GM21390 (cell line): ENCODE data around the gene ZFP69B.

Experiments used
- ATAC-seq: cut with Tn5 transposase; IDR thresholded peaks from one replicate; pipeline ENCODE4 v1.9.1; 2021; ENCODE audit not compliant: unreplicated experiment

The ZFP69B gene

DNA sequence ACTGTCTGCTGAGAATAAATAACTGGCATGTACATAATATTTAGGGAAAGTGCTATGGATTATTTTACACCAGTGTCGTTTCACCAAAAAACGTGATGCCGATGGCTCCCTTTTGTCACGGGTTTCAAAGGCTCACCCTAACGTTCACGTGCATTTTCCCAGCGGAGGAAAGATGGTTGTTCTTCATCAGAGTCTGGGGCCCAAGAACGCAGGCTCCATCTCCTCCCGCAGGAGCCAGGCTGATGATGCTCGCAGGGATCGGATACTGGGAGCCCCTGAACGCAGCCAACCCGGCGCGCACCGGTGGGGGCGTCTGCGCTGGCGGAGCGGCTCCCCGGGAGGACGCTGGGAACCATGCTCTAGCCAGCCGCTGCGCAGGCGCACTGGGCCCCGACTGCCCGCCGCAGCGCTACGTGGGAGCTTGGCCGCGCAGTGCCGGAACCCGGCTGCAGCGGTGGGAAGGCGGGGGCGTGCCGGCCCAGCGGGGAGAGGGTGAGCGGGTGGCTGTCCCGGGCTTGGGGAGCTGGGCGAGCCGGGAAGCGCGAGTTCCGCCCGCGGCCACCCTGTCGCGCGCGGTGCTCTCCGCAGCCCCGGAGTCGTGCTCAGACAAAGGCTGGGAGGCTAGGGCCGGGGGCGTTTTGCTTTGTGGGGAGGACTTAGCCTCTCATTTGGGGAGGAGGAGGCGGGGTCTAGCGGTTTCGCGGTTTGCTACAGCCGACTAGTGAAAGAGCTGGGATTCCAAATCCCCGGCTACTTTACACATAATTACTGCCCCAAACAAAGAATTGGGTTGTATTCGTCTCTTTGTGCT is at the start of gene ZFP69B:
ZFP69B (plus strand) TSS at position 793 of the 811 bp plus-strand sequence. CDS start 486 bp downstream, outside the sequence.
- ATAC-seq: peak; percentile 73

DNA sequence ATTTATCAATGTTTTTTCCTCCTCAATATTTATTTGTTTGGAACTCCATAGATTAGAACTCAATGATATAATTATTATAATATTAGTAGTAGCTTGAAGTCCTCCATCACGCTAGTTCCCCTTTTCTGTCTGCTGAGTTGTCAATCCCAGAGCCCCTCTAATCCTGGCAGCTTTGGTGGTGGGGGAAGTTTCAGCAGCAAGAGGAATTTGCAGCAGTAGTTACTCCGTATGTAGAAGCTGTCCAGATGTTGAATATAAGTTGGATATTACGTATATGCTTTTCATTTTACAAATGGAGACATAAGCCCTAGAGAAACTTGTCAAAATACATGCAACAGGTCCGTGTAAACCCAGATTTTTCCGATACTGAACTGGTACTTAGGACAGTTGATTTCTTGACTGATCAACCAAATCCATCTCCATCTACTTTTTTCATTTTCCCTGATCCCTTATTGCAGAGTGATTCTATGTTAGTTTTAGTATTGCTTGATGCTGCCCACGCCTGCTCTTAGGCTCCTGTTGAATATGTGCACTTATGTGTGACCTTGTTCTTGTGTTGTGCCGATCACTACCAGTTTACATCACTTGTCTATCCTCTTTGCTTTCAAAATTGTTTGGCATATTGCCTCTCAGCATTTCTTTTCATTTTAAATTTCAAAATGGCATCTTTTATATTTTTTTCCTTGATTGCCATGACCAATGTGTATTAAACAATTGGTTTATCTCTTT is 48.6 kb upstream of the ZFP69B start:
- ATAC-seq: no peak

DNA sequence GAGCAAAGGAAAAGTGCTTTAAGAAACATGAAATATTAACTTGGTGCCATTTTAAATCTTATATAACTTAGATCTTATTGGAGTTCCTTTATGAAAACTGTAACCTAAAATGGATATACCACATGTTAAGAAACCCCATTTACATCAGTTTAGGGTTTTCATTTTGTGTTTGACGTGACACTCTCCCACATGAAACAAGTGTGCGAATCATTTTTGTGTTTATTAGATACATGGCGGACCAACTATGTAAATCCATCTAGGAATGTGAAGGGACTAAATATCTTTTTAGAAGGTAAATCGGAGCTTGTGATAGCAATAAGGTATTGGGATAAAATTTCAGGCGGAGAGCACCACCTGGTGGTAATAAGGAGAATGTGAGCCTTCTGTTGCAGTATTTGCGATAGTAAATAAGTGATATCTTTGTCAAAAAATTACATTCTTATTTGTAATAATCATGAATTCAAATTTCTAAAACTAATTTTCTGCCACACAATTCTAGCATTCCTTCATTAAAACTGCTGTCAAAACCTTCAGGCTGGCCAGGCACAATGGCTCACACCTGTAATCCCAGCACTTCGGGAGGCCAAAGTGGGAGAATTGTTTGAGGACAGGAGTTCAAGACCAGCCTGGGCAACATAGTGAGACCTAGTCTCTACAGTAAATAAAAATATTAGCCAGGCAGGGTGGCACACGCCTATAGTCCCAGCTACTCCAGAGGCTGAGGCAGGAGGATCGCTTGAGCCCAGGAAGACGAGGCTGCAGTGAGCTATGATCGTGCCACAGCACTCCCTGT is 45.4 kb upstream of the ZFP69B start:
- no peak for ATAC-seq

DNA sequence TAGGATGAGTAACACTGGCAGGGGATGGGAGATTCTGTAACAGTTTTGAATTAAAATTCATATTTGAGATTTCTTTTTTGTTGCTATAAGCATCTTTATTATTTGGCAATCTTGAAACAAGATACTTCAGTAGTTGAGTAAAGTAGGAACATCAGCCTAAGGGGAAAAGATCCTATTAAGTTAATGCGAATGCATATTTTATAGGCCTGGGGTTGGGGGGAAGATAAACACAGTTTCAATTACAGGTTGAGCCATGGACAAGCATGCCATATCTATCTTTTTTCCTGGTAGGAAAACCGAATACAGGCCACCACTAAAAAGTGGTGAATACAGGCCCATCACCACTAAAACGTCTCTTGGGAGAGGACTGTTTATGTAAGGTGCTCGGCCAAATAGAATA is 44.5 kb upstream of the ZFP69B start:
- ATAC-seq: no peak

DNA sequence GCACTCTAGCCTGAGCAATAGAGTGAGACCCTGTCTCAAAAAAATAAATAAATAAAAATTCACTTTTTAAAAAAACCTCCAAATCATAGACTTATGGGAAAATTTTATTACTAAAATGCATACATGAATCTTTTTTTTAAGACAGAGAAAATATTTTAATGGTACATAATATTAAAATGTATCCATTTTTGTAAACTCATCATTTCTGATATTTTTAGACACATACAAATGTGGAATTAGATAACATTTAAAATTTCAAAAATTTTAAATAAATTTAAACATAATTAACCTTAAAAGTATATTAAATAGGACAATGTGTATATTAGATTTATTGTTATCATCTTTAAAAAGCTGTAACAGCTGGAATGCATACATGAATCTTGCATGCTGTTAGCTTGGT is 42.8 kb upstream of the ZFP69B start:
- ATAC-seq: no peak

DNA sequence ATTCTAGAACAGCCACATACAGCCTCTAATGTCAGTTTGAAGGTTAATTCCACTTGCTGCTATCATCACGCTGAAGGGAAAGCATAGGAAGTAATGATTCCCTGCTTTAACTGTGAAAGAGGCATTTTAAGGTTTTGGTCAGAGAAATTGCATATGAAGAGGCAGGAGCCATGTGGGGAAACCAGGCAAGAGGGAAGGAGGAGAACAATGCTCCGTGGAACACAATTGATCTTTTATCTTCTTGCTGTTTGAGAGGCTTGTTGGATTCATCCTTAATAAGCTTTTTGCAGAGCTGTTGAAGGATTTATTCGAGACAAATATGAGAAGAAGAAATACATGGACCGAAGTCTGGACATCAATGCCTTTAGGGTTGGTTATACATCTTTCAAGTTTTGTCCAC is 40.8 kb upstream of the ZFP69B start:
- no peak for ATAC-seq

DNA sequence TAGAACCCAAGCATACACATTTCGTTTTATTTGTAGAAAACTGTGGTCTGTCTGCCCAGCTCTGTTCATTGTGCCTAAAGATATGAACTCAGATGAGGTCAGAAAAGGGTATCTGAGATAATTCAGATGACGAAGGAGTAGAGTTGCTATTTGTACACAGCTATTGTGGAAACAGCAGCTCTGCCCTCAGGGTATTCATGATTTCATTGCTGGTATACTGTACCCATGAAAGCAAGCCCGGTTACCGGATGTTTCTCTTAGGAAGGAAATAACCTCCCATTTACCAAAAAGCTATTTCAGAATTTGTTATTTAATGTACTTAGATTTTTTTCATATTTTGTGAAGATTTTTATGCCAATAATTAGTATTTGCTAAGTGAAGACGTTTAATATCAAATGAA is 39.0 kb upstream of the ZFP69B start:
- ATAC-seq: no peak

DNA sequence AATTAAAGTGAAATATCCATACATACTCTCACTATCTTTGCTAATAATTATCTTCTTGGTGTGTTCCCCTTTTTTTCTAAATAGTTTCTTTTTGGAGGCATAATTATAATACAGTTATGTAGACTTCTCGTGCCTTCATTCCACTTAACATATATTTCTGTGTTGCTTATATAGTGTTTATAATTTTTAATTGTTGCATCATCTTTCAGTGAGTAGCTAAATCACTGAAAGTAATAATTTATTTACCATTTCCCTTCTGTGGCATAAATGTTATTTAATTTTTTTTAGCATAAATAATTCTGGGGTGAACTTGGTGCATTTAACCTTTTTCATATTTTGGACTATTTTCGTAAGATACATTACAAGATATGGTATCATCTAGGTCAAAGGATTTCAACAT is 38.4 kb upstream of the ZFP69B start:
- no peak for ATAC-seq

DNA sequence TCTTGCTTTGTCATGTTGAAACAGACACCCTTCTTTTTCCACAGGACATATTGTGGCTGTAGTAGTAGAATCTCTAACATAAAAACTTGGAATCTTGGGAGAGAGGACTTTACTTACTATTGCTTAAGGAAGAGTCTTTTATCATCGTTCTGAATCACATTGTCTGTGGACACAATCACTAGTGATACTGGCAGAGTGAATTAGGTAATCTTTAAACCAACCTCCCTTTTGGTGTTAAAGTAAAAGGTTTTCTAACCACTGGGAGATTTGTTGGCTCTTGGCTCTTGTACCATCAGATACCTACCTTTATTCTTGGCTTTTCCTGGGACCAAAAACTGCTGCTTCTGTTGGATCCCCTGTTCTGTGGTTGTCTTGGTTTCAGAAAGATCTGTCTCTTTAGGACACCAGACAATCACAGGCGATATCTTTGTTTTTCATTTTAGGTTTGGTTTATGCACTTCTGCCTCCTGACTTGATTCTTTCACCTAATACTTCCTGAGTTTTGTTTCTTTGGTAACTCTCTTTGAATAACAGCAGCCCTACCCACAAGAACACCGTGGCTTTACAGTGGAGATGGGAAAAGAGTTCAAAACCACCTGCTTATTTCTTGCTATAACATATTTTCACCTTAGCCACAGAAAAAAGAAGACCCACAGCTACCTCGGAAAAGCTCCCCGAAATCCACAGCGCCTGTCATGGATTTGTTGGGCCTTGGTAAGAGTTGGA is 36.6 kb upstream of the ZFP69B start:
- ATAC-seq: no peak

DNA sequence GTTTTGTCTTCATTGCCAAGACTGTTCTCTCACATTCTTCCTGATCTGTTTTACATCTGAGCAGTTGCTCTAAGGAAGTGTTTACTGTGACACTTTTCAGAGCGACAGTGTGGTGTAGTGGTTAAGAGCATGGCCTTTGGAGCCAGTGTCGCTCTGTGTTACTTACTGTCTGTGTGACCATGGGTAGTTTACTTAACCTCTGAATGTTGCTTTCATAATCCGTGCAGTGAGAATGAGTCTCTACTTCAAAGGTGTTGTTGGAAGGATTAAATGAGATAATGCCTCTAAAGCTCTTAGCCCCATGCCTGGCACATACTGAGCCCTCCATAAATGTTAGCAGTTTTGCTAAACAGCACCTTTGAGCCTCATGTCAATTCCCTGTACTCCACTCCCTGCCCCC is 35.9 kb upstream of the ZFP69B start:
- no peak for ATAC-seq

DNA sequence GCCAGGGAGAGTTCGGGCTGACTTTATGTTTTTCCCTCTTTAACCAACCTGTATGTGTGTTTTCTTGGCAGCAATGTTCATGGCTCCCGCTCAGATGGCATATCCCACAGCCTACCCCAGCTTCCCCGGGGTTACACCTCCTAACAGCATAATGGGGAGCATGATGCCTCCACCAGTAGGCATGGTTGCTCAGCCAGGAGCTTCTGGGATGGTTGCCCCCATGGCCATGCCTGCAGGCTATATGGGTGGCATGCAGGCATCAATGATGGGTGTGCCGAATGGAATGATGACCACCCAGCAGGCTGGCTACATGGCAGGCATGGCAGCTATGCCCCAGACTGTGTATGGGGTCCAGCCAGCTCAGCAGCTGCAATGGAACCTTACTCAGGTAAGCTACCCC is 33.6 kb upstream of the ZFP69B start:
- no peak for ATAC-seq

DNA sequence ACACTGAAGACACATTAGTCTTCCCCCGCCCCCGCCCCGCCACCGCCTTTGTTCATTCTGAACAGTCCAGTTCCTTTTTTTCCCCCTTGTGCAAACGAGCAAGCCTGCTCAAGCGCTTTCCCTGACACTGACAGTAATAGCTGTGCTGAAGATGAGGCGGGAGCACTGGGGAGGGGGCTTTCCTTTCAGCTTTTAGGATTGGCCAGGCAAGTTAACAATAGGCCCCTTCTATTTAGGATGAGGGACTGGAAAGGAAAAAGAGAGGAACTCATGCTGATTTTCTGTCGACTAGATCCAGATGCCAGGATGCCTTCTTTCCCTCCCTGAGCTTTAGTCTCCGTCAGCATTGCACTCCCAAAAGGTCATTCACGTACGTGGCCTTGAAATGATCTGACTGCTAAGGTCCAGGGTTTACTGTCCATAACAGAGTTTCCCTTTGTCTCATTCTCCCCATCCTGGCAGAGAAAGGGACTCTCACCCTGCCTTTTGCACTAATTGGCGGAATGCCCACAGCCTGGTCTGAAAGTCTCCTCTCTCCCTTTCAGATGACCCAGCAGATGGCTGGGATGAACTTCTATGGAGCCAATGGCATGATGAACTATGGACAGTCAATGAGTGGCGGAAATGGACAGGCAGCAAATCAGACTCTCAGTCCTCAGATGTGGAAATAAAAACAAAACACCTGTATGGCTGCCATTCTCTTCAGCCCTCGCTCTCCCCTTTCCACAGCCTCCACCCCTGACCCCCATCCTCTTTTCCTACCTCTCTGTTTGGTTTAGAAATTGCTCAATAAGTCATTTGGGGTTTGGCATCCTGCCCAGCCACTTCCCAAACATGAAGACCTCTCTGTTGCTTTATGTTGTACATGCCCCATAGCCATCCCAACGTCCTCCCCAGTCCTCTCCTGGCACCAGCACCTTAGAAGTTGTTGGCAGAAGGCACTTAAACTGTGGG is 28.6 kb upstream of the ZFP69B start:
- ATAC-seq: no peak

DNA sequence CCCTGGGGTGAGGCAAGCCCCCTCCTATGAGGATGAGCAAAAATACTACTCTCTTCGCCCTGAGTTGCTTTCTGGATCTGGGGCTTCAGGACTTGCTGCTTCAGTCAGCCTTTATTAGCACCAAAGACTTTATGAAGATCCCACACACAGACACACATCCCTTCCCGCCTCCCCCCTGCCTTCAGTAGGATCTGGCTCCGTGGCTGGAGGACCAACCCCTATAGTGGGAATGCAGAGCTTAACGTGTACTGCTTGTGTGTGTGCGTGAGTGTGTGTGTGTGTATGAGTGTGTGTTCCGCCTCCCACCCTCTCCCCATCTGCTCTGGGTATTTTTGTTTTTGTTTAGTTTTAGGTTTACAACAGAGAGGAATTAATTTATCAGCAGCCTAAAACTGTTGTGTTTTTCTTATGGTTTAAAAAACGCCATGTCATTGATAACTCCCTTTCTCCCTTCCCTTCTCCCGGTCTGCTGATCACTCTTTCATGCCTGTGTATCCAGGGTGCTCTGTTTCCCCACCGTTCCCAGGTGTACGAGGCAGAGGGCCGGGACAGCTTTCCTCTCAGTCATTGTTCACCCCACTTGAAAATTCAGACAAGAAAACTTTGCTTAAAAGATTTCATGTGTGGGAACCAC is 27.5 kb upstream of the ZFP69B start:
- ATAC-seq: no peak

DNA sequence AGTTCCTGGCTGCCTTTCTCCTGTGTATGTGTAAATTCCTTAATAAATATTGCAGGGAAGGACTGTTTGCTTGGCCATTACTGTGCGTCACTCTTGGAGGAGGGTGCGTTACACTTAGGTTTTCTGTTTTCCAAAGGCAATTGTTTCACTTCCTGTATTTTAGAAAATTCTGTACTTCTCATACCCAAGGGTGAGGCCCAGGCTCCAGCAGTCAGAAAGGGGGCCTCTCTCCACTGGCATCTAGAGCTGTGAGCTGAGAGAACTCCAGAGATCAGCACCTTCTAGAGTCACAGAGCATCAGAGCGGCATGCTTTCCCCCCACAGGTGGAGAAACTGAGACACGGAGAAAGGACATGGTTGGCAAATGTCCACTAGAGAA is 27.0 kb upstream of the ZFP69B start:
- ATAC-seq: no peak

DNA sequence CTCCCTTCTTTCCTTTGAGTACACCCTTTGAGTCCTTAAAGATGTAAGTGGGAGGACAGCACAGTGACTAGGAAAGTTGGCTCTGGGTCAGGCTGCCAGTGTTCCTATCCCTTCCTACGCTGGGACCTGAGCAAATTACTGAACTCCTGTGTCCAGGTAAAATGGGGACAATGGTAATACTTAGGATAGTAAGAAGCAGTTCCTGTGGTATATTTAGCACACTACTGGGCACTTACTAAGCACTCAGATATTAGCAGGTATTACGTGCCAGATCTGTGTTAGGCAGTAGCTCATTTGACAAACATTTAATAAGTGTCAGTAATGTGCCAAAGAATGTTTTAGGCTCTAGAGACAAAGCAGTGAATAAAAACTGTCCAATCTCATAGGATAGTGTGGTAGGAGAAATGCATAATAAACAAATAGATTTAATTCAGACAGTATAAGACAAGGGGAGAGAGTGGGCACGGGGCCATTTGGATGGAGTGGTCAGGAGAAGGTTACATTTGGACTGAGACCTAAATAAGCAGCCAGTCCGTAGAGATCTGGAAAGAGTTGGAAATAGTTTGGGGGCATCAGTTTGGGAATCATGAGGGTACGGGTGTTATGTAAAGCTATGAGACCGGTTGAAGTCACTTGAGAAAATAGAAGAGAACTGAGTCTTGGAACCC is 26.2 kb upstream of the ZFP69B start:
- ATAC-seq: no peak

DNA sequence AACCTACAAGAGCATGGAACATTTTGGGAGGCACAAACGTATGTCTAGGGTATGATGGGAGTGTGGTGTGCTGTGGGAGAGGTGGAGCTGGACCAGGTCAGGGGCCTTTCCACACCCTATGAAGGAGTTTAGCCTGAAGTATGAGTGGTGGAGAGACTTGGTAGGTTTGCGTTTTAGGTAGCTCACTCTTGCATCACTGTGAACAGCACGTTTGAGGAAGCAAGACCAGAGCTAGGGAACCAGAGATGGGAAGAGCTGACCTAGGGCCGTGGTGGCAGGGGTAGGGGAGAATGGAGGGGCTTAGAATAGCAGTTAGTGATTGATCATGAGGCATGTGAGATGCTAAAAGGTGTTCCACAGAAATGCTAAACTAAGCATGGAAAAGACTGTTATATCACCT is 25.1 kb upstream of the ZFP69B start:
- no peak for ATAC-seq

DNA sequence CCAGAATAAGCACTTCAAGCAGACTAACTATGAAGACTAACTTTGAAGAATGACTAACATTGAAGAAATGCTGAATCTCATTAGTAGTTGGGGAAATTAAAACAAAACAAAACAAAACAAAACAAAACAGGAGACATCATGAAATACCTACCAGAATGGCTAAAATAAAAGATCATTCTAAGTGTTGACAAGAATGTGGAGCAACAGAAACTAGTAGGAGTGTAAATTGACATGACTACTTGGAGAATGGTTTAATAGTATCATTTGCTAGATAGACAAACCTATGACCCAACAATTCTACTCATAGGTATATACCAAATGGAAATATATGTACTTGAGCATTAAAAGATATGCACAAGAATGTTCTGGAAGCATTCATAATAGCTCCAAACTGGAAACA is 18.9 kb upstream of the ZFP69B start:
- ATAC-seq: no peak

DNA sequence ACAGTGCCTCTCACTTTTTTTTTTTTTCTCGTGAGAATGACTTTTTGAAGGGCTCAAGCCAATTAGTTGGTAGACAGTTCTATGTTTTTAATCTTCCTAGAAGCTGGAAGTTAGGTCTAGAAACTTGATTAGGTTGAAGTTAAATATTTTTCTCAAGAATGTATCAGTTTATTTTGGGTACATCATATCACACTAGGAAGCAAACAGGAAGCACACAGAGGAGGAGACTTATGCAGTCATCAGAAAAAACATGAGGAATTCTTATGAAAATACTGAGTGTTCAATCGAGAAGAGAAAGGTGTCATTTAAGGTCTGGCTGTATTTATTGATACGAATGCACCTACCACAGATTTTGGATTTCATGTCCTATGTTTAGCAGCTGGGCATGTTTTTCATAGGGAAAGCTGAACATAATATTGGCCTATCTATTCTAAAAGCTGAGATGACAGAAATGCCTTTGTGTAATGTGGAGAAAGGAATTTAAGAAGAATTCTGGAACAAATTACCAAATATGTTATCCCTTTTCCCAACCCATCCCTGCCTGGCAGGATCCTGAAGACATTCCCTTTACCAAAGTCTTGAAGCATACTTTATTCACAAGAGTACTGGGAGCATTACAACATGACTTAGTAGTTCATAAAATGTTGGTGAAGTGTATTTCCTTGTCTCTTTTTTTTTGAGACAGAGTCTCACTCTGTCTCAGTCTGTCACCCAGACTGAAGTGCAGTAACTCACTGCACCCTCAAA is 17.5 kb upstream of the ZFP69B start:
- no peak for ATAC-seq
